ENCODE results near the gene PGAP2.

PGAP2 gene

GRCh38 chr11:3845670-3846069 lies 37.3 kb downstream of the PGAP2 start:
- Histone ChIP-seq H3K36me3 (ENCODE audit: insufficient read depth, low read length) (no peaks in the 10 kb centered on the region), H3K4me1 (ENCODE audit: insufficient read depth, low read length) (peaks cover 5% of the 10 kb centered on the region), H3K4me3 (ENCODE audit: low read depth in 1 of 2, low read length in 2 of 2) (no peak overlapping the region), H3K27me3 (ENCODE audit: control insufficient read depth in 1 of 2, insufficient read depth in 2 of 2, low read length in 2 of 2) (no peaks in the 10 kb centered on the region), H3K27ac (ENCODE audit: low read depth, low read length) (no peak overlapping the region), H3K9ac (ENCODE audit: low read length) (no peak overlapping the region), H3K9me3 (ENCODE audit: low read length) (no peaks in the 10 kb centered on the region)

- peaks cover 3% of the 10 kb centered on the region for H3K4me1 ChIP-seq (ENCODE audit: insufficient read depth, low read length)
- H3K27ac ChIP-seq (ENCODE audit: low read depth, low read length): no peak overlapping the region
- no peak overlapping the region for H3K9ac ChIP-seq (ENCODE audit: low read length)
- H3K9me3 ChIP-seq (ENCODE audit: low read length): no peaks in the 10 kb centered on the region
- H3K27me3 ChIP-seq (ENCODE audit: control insufficient read depth in 1 of 2, insufficient read depth in 2 of 2, low read length in 2 of 2): no peaks in the 10 kb centered on the region
- no peaks in the 10 kb centered on the region for H3K36me3 ChIP-seq (ENCODE audit: insufficient read depth, low read length)
- no peak overlapping the region for H3K4me3 ChIP-seq (ENCODE audit: low read depth in 1 of 2, low read length in 2 of 2)
Measured at GRCh38 chr11:3849297-3849874, 41.0 kb downstream of the PGAP2 start.

- Histone ChIP-seq H3K27ac (ENCODE audit: low read depth, low read length) (no peak overlapping the region), H3K9ac (ENCODE audit: low read length) (no peak overlapping the region), H3K4me1 (ENCODE audit: insufficient read depth, low read length) (peaks cover 28% of the 10 kb centered on the region), H3K36me3 (ENCODE audit: insufficient read depth, low read length) (no peaks in the 10 kb centered on the region), H3K27me3 (ENCODE audit: control insufficient read depth in 1 of 2, insufficient read depth in 2 of 2, low read length in 2 of 2) (no peaks in the 10 kb centered on the region), H3K9me3 (ENCODE audit: low read length) (no peaks in the 10 kb centered on the region), H3K4me3 (ENCODE audit: low read depth in 1 of 2, low read length in 2 of 2) (no peak overlapping the region)
Measured at GRCh38 chr11:3853545-3853842, 45.1 kb downstream of the PGAP2 start.

GRCh38 chr11:3853899-3854659 lies 45.7 kb downstream of the PGAP2 start:
- H3K9ac ChIP-seq (ENCODE audit: low read length): peak overlapping the region; percentile 7
- H3K4me1 ChIP-seq (ENCODE audit: insufficient read depth, low read length): peaks cover 33% of the 10 kb centered on the region
- H3K27me3 ChIP-seq (ENCODE audit: control insufficient read depth in 1 of 2, insufficient read depth in 2 of 2, low read length in 2 of 2): no peaks in the 10 kb centered on the region
- H3K27ac ChIP-seq (ENCODE audit: low read depth, low read length): peak overlapping the region; percentile 99
- H3K4me3 ChIP-seq (ENCODE audit: low read depth in 1 of 2, low read length in 2 of 2): peak overlapping the region in 1 of 2 donors; percentile 84
- H3K9me3 ChIP-seq (ENCODE audit: low read length): no peaks in the 10 kb centered on the region
- H3K36me3 ChIP-seq (ENCODE audit: insufficient read depth, low read length): no peaks in the 10 kb centered on the region

- Histone ChIP-seq H3K9me3 (ENCODE audit: low read length) (no peaks in the 10 kb centered on the region), H3K27me3 (ENCODE audit: control insufficient read depth in 1 of 2, insufficient read depth in 2 of 2, low read length in 2 of 2) (no peaks in the 10 kb centered on the region), H3K4me1 (ENCODE audit: insufficient read depth, low read length) (peaks cover 39% of the 10 kb centered on the region), H3K4me3 (ENCODE audit: low read depth in 1 of 2, low read length in 2 of 2) (peak overlapping the region in 1 of 2 donors; percentile 84), H3K27ac (ENCODE audit: low read depth, low read length) (peak overlapping the region; percentile 99), H3K36me3 (ENCODE audit: insufficient read depth, low read length) (no peaks in the 10 kb centered on the region), H3K9ac (ENCODE audit: low read length) (peak overlapping the region; percentile 7)
Measured at GRCh38 chr11:3854660-3854976, 46.3 kb downstream of the PGAP2 start.

GRCh38 chr11:3854977-3855807 lies 46.8 kb downstream of the PGAP2 start, which contains the start of gene STIM1:
Gene STIM1 (plus strand): TSS chr11:3855664. CDS start chr11:3856271, 607 bp downstream.
- Histone ChIP-seq H3K27me3 (ENCODE audit: control insufficient read depth in 1 of 2, insufficient read depth in 2 of 2, low read length in 2 of 2) (no peaks in the 10 kb centered on the region), H3K9me3 (ENCODE audit: low read length) (no peaks in the 10 kb centered on the region), H3K4me3 (ENCODE audit: low read depth in 1 of 2, low read length in 2 of 2) (peak within 1 kb of the TSS; percentile 84 to 95), H3K4me1 (ENCODE audit: insufficient read depth, low read length) (peaks cover 45% of the 10 kb centered on the region), H3K36me3 (ENCODE audit: insufficient read depth, low read length) (no peaks in the 10 kb centered on the region), H3K27ac (ENCODE audit: low read depth, low read length) (peak within 1 kb of the TSS; percentile 99), H3K9ac (ENCODE audit: low read length) (peak within 1 kb of the TSS; percentile 72)

GRCh38 chr11:3855808-3856491 lies 47.6 kb downstream of the PGAP2 start:
- Histone ChIP-seq H3K4me1 (ENCODE audit: insufficient read depth, low read length) (peaks cover 52% of the 10 kb centered on the region), H3K9me3 (ENCODE audit: low read length) (no peaks in the 10 kb centered on the region), H3K27me3 (ENCODE audit: control insufficient read depth in 1 of 2, insufficient read depth in 2 of 2, low read length in 2 of 2) (no peaks in the 10 kb centered on the region), H3K36me3 (ENCODE audit: insufficient read depth, low read length) (no peaks in the 10 kb centered on the region), H3K9ac (ENCODE audit: low read length) (peak overlapping the region; percentile 54), H3K27ac (ENCODE audit: low read depth, low read length) (peak overlapping the region; percentile 83), H3K4me3 (ENCODE audit: low read depth in 1 of 2, low read length in 2 of 2) (peak overlapping the region; percentile 75 to 84)

- Histone ChIP-seq H3K4me3 (ENCODE audit: low read depth in 1 of 2, low read length in 2 of 2) (peak overlapping the region; percentile 75 to 84), H3K27ac (ENCODE audit: low read depth, low read length) (peak overlapping the region; percentile 83), H3K4me1 (ENCODE audit: insufficient read depth, low read length) (peaks cover 56% of the 10 kb centered on the region), H3K9me3 (ENCODE audit: low read length) (no peaks in the 10 kb centered on the region), H3K36me3 (ENCODE audit: insufficient read depth, low read length) (no peaks in the 10 kb centered on the region), H3K9ac (ENCODE audit: low read length) (peak overlapping the region; percentile 54), H3K27me3 (ENCODE audit: control insufficient read depth in 1 of 2, insufficient read depth in 2 of 2, low read length in 2 of 2) (no peaks in the 10 kb centered on the region)
Measured at GRCh38 chr11:3856856-3857553, 48.6 kb downstream of the PGAP2 start.

- Histone ChIP-seq H3K4me1 (ENCODE audit: insufficient read depth, low read length) (peaks cover 56% of the 10 kb centered on the region), H3K4me3 (ENCODE audit: low read depth in 1 of 2, low read length in 2 of 2) (peak overlapping the region in 1 of 2 donors; percentile 75), H3K36me3 (ENCODE audit: insufficient read depth, low read length) (no peaks in the 10 kb centered on the region), H3K9ac (ENCODE audit: low read length) (no peak overlapping the region), H3K27ac (ENCODE audit: low read depth, low read length) (no peak overlapping the region), H3K9me3 (ENCODE audit: low read length) (no peaks in the 10 kb centered on the region), H3K27me3 (ENCODE audit: control insufficient read depth in 1 of 2, insufficient read depth in 2 of 2, low read length in 2 of 2) (no peaks in the 10 kb centered on the region)
Measured at GRCh38 chr11:3857628-3858027, 49.3 kb downstream of the PGAP2 start.

GRCh38 chr11:3859373-3859881 lies 51.1 kb downstream of the PGAP2 start:
- Histone ChIP-seq H3K4me3 (ENCODE audit: low read depth in 1 of 2, low read length in 2 of 2) (peak overlapping the region in 1 of 2 donors; percentile 32), H3K4me1 (ENCODE audit: insufficient read depth, low read length) (peaks cover 55% of the 10 kb centered on the region), H3K27ac (ENCODE audit: low read depth, low read length) (peak overlapping the region; percentile 62), H3K9me3 (ENCODE audit: low read length) (no peaks in the 10 kb centered on the region), H3K9ac (ENCODE audit: low read length) (no peak overlapping the region), H3K36me3 (ENCODE audit: insufficient read depth, low read length) (no peaks in the 10 kb centered on the region), H3K27me3 (ENCODE audit: control insufficient read depth in 1 of 2, insufficient read depth in 2 of 2, low read length in 2 of 2) (no peaks in the 10 kb centered on the region)
